Pancreas (tissue), 10 donors: ENCODE results near the gene MYLK. TPM values are rescaled to one million over a fixed set of nuclear protein-coding genes. Genes with fewer than 3 reads are reported as not detected.

Source experiments
- ATAC-seq, 4 donors: fragments of 200-7000 bp; cut with Tn5 transposase; one replicate each; pipeline versions ENCODE4 v1.8.0 to v1.9.1; 2020; ENCODE audit warnings: mild to moderate bottlenecking in 4 of 4, moderate library complexity in 4 of 4
- DNase-seq, 6 donors: peaks; one replicate each; pipeline ENCODE4 v3.0.0-alpha.2; 2020
- FAIRE-seq: peaks from 2 replicates; lab custom pipeline; 2012; peaks lifted over from hg19 to GRCh38; lab: Jason Lieb, UNC
- H3K27ac ChIP-seq, 4 donors: fragments of 200-600 bp; sonication (generic); 1 replicate in 3 of 4; 2 replicates in 1 of 4; pipeline versions ENCODE4 v1.5.0 to v1.8.0; 2020
- H3K27me3 ChIP-seq, 4 donors: fragments of 200-600 bp; one replicate each; pipeline ENCODE4 v1.8.0; 2021
- H3K36me3 ChIP-seq, 3 donors: fragments of 200-600 bp; sonication (generic) in 1 of 3; one replicate each; pipeline versions ENCODE4 v1.5.0 to v1.8.0; 2020 to 2021
- H3K4me1 ChIP-seq, 3 donors: fragments of 200-600 bp; one replicate each; pipeline ENCODE4 v1.8.0; 2021
- H3K4me3 ChIP-seq, 4 donors: fragments of 200-600 bp; sonication (generic) in 2 of 4; one replicate each; pipeline versions ENCODE4 v1.5.0 to v1.8.0; 2020 to 2021
- H3K9me3 ChIP-seq, 4 donors: fragments of 200-600 bp; one replicate each; pipeline ENCODE4 v1.8.0; 2021
- WGBS, 2 donors: extraction: QIAGEN DNeasy Blood & Tissue Kit; methylation state at CpG; one replicate each; pipeline ENCODE4 v1.1.7; 2013; 5-methylcytosine and 5-hydroxymethylcytosine counted together
- intact Hi-C, 3 donors: fragments of 100-400 bp; cut with DNase I; formaldehyde crosslinking; loops; one replicate each; pipeline versions ENCODE4 v1.11.1 to v1.14.2; 2022
- polyA plus RNA-seq, 2 donors: library from polyadenylated mRNA; stranded (reverse); fragments of 200-250 nt; gene quantifications; one replicate each; pipeline ENCODE4 v1.2.3, GENCODE V29; 2013
- total RNA-seq, 6 donors: library from RNA; stranded (reverse); fragmentation: NEBNext Ultra II Directional in 4 of 6; extraction: Animal tissue kit (Norgen Biotek cat#: 25700) in 4 of 6; gene quantifications; one replicate each; pipeline versions ENCODE4 v1.2.1 to v1.2.4, GENCODE V29; 2021 to 2023
- TF ChIP-seq, protein P1 (sequence below), 4 donors: fragments of 200-600 bp; sonication (generic) in 3 of 4; IDR thresholded peaks; one replicate each; pipeline versions ENCODE4 v1.5.0 to v1.8.0; 2021; ENCODE audit warnings: antibody characterized with exemption in 4 of 4
- donor health status: healthy with polysubstance abuse.
- donor health status: DM: no; HTN: no; CAD: no; lungs with moderate emphysema.
- donor health status: DM: no; HTN: no; CAD: no.
- donor health status: control.
- donor health status: control.
- donor health status: Bipolar disorder and iron deficiency.
- donor health status: DM: yes; HTN: yes; CAD: no.
- donor health status: DM: no; HTN: no; CAD: no.
- donor health status: DM: no; HTN: no; CAD: no.
- donor health status: DM: yes; HTN: yes; CAD: no.

MYLK gene
- total and polyA plus RNA-seq, 8 donors: 3.1 to 12.0 (median 6.7) TPM

DNA sequence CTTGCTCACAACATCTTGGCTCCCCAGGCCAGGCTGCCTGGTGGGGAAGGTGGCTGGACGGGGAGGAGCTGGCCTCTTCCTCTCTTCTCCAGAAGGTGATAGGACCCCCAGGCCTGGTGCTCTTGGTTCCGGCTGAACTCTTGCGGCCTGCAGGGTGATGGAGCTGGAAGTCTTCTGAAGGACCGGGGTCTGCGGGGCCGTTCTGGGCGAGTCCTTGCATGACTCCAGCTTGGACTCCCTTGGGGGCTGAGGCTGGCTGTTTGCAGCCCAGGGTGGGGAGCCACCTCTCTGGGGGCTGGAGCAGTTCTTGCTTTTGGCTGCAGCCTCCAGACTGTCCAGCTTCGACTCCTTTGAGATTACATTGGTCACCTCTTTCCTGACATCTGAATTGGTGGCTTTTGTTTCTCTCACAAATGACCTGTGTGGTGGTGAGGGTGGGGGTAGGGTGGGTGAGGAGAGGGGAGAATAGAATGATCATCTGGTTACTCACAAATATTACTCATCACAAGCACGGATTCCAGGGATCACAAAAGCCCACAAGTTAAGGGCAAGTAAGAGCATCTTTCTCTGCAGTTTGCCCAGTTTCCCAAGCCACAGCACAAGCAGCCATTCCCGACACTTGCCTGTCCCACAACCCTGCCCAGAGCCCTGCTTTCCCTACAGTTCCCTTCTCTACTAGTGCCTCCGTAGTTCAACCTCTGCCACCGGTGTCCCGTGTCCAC is 150.2 kb downstream of the MYLK start:
- H3K27ac ChIP-seq: no peak overlapping the region
- no peaks in the 10 kb centered on the region for H3K4me1 ChIP-seq
- ATAC-seq: no peak
- no peaks in the 10 kb centered on the region for H3K9me3 ChIP-seq
- 78 to 84% methylated on average over 13 of the region's 13 CpGs for WGBS, 2 donors
- H3K36me3 ChIP-seq: no peaks in the 10 kb centered on the region
- H3K27me3 ChIP-seq: no peaks in the 10 kb centered on the region
- no peak overlapping the region for H3K4me3 ChIP-seq
- intact Hi-C loops: no loop called here
- DNase-seq: no peak
- no peak for FAIRE-seq
- TF ChIP-seq, protein P1, sequence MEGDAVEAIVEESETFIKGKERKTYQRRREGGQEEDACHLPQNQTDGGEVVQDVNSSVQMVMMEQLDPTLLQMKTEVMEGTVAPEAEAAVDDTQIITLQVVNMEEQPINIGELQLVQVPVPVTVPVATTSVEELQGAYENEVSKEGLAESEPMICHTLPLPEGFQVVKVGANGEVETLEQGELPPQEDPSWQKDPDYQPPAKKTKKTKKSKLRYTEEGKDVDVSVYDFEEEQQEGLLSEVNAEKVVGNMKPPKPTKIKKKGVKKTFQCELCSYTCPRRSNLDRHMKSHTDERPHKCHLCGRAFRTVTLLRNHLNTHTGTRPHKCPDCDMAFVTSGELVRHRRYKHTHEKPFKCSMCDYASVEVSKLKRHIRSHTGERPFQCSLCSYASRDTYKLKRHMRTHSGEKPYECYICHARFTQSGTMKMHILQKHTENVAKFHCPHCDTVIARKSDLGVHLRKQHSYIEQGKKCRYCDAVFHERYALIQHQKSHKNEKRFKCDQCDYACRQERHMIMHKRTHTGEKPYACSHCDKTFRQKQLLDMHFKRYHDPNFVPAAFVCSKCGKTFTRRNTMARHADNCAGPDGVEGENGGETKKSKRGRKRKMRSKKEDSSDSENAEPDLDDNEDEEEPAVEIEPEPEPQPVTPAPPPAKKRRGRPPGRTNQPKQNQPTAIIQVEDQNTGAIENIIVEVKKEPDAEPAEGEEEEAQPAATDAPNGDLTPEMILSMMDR (IDR thresholded peaks at IDR 0.05): no peak

DNA sequence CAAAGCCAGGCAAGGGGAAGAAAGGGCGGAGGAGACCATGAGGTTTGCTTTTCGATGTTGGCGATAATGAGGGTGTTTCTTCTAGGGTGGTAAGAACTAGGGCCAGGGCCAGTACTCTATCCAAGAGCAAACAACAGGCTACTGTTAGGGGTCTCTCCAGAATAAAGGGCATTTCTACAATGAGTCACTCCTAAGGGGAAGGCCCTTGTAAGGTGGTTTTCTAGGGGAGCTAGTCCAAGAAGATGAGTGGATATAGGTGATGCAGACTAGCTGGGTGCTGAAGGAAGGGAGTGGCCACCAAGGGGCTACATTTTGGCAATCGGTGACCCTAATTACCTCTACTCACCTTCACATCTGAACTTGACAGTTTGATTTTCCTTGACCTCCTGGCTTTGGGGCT is 150.8 kb downstream of the MYLK start:
- TF ChIP-seq, protein P1 (IDR thresholded peaks at IDR 0.05): no peak
- ATAC-seq (no peak), FAIRE-seq (no peak), DNase-seq (no peak)
- H3K4me1 ChIP-seq: no peaks in the 10 kb centered on the region
- H3K9me3 ChIP-seq: no peaks in the 10 kb centered on the region
- H3K4me3 ChIP-seq: no peak overlapping the region
- intact Hi-C loops: no loop called here
- H3K27ac ChIP-seq: no peak overlapping the region
- H3K27me3 ChIP-seq: no peaks in the 10 kb centered on the region
- H3K36me3 ChIP-seq: no peaks in the 10 kb centered on the region
- WGBS, 2 donors: 84 to 91% methylated on average over 4 of the region's 4 CpGs

DNA sequence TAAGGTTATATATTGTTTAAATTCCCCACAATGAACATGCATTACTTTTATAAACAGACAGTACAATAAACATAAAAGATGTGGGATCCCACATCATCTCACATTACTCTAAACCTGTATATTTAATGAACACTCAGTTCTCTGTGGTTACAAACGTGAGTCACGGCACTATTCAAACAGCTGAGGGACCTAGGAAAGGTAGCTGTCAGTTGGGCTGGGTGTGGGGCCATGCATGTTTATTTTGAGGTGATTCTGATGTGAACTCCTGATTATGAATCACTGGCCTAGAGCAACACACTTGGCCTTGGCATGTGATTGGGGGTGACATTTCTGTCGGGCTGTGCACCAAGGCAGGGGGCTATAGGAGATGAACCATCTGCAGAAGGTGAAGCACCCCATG is 151.7 kb downstream of the MYLK start:
- FAIRE-seq: no peak
- Histone ChIP-seq H3K4me1 (no peaks in the 10 kb centered on the region), H3K36me3 (no peaks in the 10 kb centered on the region), H3K4me3 (no peak overlapping the region), H3K9me3 (no peaks in the 10 kb centered on the region), H3K27me3 (no peaks in the 10 kb centered on the region), H3K27ac (no peak overlapping the region)
- intact Hi-C loops: no loop called here
- TF ChIP-seq, protein P1 (IDR thresholded peaks at IDR 0.05): no peak
- WGBS, 2 donors: 65% methylated on average over 3 of the region's 3 CpGs
- no peak for DNase-seq
- ATAC-seq: no peak

DNA sequence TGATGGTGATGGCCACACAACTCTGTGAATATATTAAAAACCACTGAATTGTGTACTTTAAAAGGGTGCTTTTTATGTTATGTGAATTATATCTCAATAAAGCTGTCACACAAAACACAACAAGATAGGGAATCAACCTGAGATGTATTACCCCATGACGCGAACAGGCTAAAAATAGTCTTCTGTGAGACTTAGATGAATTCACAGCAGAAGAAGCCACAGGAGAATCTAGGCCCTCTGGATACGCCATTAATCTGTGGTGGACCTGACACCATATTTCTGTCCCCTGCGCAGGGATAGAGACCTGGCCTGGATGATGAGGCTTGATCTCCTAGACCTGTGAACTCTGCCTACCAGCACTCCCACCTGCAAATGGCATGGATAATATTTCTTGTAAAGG is 153.3 kb downstream of the MYLK start:
- ATAC-seq (no peak), FAIRE-seq (no peak), DNase-seq (no peak)
- Histone ChIP-seq H3K27ac (no peak overlapping the region), H3K4me3 (no peak overlapping the region), H3K27me3 (no peaks in the 10 kb centered on the region), H3K36me3 (no peaks in the 10 kb centered on the region), H3K9me3 (no peaks in the 10 kb centered on the region), H3K4me1 (no peaks in the 10 kb centered on the region)
- WGBS, 2 donors: 83 to 87% methylated on average over 4 of the region's 4 CpGs
- intact Hi-C loops: no loop called here
- TF ChIP-seq, protein P1 (IDR thresholded peaks at IDR 0.05): no peak

DNA sequence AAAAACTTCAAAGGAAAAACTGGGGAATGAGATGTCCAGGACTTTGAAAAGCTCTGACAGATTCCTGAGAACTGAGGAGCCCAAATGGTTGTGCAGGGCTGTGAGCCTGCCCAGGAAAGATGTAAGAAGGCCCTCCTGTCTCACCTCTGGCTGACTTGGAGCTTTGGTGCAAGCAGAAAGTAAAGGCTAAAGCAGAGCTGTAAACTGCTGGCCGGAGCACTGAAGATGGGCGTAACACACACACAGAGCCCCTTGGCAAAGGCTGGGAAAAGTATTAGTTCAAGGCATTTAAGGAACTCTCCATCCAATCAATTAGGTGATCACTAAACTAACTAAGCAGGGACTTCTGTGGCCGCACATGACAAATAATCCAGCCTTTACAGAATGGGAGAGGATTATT is 155.1 kb downstream of the MYLK start:
- Histone ChIP-seq H3K4me1 (no peaks in the 10 kb centered on the region), H3K36me3 (no peaks in the 10 kb centered on the region), H3K9me3 (no peaks in the 10 kb centered on the region), H3K4me3 (no peak overlapping the region), H3K27me3 (no peaks in the 10 kb centered on the region), H3K27ac (no peak overlapping the region)
- WGBS, 2 donors: 89 to 91% methylated on average over 3 of the region's 3 CpGs
- FAIRE-seq (no peak), DNase-seq (no peak), ATAC-seq (no peak)
- TF ChIP-seq, protein P1 (IDR thresholded peaks at IDR 0.05): no peak
- intact Hi-C loops: no loop called here
